Epithelial cell of esophagus (primary cell): ENCODE results near the gene CEP250.

Experiments used
- DNase-seq: peaks from one replicate; pipeline ENCODE4 v3.0.0; 2010; ENCODE audit warnings: low read depth
- H3K4me3 ChIP-seq: 2 replicates; pipeline ENCODE4 v1.5.1; 2011; ENCODE audit warnings: mild to moderate bottlenecking, low read length, control low read depth
- CTCF ChIP-seq: IDR thresholded peaks from 2 replicates; pipeline ENCODE4 v1.5.1; 2011; ENCODE audit warnings: low read depth, mild to moderate bottlenecking, low read length, control low read depth, inconsistent platforms; ENCODE audit not compliant: insufficient read depth; ENCODE audit errors: missing control alignments

The CEP250 gene

DNA sequence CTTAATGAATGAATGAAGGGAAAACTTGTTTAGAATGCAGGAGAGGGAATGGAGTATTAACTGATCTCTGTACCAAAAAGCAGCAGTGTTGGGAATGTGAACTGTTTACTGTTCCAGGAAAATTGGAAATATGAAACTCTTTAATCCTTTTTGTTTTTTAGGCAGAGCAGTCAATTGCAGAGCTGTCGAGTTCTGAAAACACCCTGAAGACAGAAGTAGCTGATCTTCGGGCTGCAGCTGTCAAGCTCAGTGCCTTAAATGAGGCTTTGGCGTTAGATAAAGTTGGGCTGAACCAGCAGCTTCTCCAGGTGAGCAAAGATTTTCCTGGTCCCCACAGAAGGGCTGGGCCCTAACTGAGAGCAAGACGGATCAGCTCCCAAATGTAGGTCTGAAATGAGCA is 20.9 kb downstream of the CEP250 start:
- no peak for TF ChIP-seq CTCF
- H3K4me3 ChIP-seq = no peak overlapping the region

GRCh38 chr20:35478804-35479472 is 23.5 kb downstream of the CEP250 start:
- DNase-seq = no peak

More for the DNA sequence above, 20.9 kb downstream of the CEP250 start:
- no peak for DNase-seq

DNA sequence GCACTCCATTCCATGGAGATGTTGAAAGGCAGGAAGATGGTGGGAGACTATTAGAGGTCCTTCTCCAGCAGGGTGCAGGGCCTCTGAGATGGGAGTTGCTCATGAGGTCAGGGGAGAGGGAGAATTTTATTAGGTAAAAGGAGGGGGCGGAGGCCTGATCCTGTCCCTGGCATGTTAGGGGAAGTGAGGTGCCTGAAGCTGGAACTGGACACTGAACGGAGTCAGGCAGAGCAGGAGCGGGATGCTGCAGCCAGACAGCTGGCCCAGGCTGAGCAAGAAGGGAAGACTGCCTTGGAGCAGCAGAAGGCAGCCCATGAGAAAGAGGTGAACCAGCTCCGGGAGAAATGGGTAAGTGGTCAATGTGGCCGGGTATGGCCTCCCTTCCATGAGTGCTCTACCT is 24.4 kb downstream of the CEP250 start:
- TF ChIP-seq CTCF = no peak
- DNase-seq = no peak
- H3K4me3 ChIP-seq = no peak overlapping the region

More at GRCh38 chr20:35478804-35479472, 23.5 kb downstream of the CEP250 start:
- H3K4me3 ChIP-seq = no peak overlapping the region
- TF ChIP-seq CTCF = no peak

DNA sequence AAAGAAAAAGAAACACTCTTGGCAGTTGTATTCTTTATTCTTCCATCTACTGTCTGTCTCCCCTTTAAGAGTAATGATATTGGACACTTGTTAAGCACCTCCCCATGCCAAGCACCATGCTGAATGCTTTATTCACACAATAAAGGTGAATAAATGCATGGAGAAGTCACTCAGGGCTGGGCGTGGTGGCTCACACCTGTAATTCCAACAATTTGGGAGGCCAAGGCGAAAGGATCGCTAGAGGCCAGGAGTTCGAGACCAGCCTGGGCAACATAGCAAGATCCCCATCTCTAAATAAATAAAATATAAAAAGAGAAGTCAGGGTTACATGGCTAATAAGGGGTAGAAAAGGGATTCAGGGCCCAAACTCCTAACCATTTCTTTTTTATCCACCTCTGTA is 32.1 kb downstream of the CEP250 start:
- no peak for DNase-seq
- TF ChIP-seq CTCF = no peak
- H3K4me3 ChIP-seq = no peak overlapping the region

DNA sequence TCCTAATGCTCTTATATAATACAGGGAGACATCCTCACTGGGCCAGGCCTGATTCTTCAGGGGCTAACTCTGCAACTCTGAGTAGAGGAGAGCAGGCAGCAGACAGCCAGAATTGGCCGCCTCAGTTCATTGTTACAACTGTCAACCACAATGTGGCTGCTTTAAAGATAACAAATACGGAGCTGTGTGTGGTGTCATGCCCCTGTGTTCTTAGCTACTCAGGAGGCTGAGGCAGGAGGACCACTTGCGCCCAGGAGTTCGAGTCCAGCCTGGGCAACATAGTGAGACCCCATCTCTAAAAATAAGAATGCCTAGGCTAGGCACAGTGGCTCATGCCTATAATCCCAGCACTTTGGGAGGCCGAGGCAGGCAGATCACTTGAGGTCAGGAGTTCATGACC is 34.3 kb downstream of the CEP250 start:
- no peak for TF ChIP-seq CTCF
- no peak for DNase-seq
- H3K4me3 ChIP-seq = no peak overlapping the region

GRCh38 chr20:35490736-35491181 is 35.4 kb downstream of the CEP250 start:
- no peak for TF ChIP-seq CTCF
- no peak for DNase-seq
- no peak overlapping the region for H3K4me3 ChIP-seq

DNA sequence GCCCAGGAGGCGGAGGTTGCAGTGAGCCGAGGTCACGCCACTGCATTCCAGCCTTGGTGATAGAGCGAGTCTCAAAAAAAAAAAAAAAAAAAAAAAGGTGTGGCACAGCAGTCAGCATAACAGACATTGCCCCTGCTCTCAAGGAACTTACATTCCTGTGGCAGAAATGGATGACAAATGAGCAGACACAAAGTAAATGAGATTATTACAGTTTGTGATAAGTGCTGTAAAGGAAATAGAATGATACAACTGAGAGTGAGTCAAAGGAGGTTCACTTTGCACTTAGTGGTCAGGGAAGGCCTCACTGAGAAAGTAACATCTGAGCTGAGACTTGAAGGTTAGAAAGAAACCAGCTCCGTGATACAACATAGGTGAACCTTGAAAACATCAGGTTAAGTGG is 36.4 kb downstream of the CEP250 start:
- no peak for DNase-seq
- TF ChIP-seq CTCF = no peak
- H3K4me3 ChIP-seq = no peak overlapping the region
